ENCODE results near the gene RPS15. TPM values are rescaled to one million over a fixed set of nuclear protein-coding genes. Genes with fewer than 3 reads are reported as not detected.

Gene RPS15
- total and polyA plus RNA-seq, 4 donors, result 296 to 954 (median 414) TPM

GRCh38 chr19:1434040-1434366 is 4.2 kb upstream of the RPS15 start:
- DNase-seq (ENCODE audit: low spot score), result no peak
- Histone ChIP-seq H3K4me1 (ENCODE audit: control insufficient read depth in 4 of 4, insufficient read depth in 4 of 4, low read length in 3 of 4) (peaks cover 0 to 16% (median 7%) of the 10 kb centered on the region in 4 donors), H3K4me3 (ENCODE audit: low read depth in 1 of 3, low read length in 3 of 3) (no peak overlapping the region), H3K27ac (ENCODE audit: low read depth in 1 of 2, low read length in 2 of 2) (no peak overlapping the region), H3K9me3 (ENCODE audit: control insufficient read depth in 4 of 4, low read length in 3 of 4) (no peaks in the 10 kb centered on the region), H3K27me3 (ENCODE audit: control insufficient read depth in 4 of 4, insufficient read depth in 4 of 4, low read length in 3 of 4) (no peaks in the 10 kb centered on the region), H3K36me3 (ENCODE audit: control insufficient read depth in 4 of 4, insufficient read depth in 3 of 4, low read depth in 1 of 4, low read length in 3 of 4) (peaks cover 4 to 38% (median 21%) of the 10 kb centered on the region in 4 donors), H3K9ac (ENCODE audit: low read depth in 1 of 2, low read length in 2 of 2) (no peak overlapping the region)
- WGBS, result 97% methylated on average over 17 of the region's 17 CpGs
- TF ChIP-seq, protein P1, sequence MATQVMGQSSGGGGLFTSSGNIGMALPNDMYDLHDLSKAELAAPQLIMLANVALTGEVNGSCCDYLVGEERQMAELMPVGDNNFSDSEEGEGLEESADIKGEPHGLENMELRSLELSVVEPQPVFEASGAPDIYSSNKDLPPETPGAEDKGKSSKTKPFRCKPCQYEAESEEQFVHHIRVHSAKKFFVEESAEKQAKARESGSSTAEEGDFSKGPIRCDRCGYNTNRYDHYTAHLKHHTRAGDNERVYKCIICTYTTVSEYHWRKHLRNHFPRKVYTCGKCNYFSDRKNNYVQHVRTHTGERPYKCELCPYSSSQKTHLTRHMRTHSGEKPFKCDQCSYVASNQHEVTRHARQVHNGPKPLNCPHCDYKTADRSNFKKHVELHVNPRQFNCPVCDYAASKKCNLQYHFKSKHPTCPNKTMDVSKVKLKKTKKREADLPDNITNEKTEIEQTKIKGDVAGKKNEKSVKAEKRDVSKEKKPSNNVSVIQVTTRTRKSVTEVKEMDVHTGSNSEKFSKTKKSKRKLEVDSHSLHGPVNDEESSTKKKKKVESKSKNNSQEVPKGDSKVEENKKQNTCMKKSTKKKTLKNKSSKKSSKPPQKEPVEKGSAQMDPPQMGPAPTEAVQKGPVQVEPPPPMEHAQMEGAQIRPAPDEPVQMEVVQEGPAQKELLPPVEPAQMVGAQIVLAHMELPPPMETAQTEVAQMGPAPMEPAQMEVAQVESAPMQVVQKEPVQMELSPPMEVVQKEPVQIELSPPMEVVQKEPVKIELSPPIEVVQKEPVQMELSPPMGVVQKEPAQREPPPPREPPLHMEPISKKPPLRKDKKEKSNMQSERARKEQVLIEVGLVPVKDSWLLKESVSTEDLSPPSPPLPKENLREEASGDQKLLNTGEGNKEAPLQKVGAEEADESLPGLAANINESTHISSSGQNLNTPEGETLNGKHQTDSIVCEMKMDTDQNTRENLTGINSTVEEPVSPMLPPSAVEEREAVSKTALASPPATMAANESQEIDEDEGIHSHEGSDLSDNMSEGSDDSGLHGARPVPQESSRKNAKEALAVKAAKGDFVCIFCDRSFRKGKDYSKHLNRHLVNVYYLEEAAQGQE (IDR thresholded peaks at IDR 0.05), result no peak
- TF ChIP-seq FOXA1 (IDR thresholded peaks at IDR 0.05), result no peak
- TF ChIP-seq YY1 (IDR thresholded peaks at IDR 0.05), result no peak
- no peak for TF ChIP-seq RXRA (IDR thresholded peaks at IDR 0.05)
- TF ChIP-seq RAD21 (IDR thresholded peaks at IDR 0.05), result no peak

- peaks cover 5 to 20% (median 10%) of the 10 kb centered on the region in 4 donors for H3K4me1 ChIP-seq (ENCODE audit: control insufficient read depth in 4 of 4, insufficient read depth in 4 of 4, low read length in 3 of 4)
- no peaks in the 10 kb centered on the region for H3K27me3 ChIP-seq (ENCODE audit: control insufficient read depth in 4 of 4, insufficient read depth in 4 of 4, low read length in 3 of 4)
- no peak overlapping the region for H3K27ac ChIP-seq (ENCODE audit: low read depth in 1 of 2, low read length in 2 of 2)
- H3K36me3 ChIP-seq (ENCODE audit: control insufficient read depth in 4 of 4, insufficient read depth in 3 of 4, low read depth in 1 of 4, low read length in 3 of 4), result peaks cover 4 to 35% (median 22%) of the 10 kb centered on the region in 4 donors
- H3K4me3 ChIP-seq (ENCODE audit: low read depth in 1 of 3, low read length in 3 of 3), result no peak overlapping the region
- DNase-seq (ENCODE audit: low spot score), result no peak
- WGBS, result 94% methylated on average over 39 of the region's 39 CpGs
- no peaks in the 10 kb centered on the region for H3K9me3 ChIP-seq (ENCODE audit: control insufficient read depth in 4 of 4, low read length in 3 of 4)
- H3K9ac ChIP-seq (ENCODE audit: low read depth in 1 of 2, low read length in 2 of 2), result no peak overlapping the region
- no peak for TF ChIP-seq EGR1 (IDR thresholded peaks at IDR 0.05; ENCODE audit: low read depth in 2 of 2)
- TF ChIP-seq HNF4A (conservative IDR thresholded peaks at IDR 0.05), result no peak
- no peak for TF ChIP-seq RXRA (IDR thresholded peaks at IDR 0.05)
- no peak for TF ChIP-seq RAD21 (IDR thresholded peaks at IDR 0.05)
- no peak for TF ChIP-seq FOXA1 (IDR thresholded peaks at IDR 0.05)
- no peak for TF ChIP-seq YY1 (IDR thresholded peaks at IDR 0.05)
- TF ChIP-seq ZBTB33 (IDR thresholded peaks at IDR 0.05), result no peak
- no peak for TF ChIP-seq TAF1 (conservative IDR thresholded peaks at IDR 0.05)
- TF ChIP-seq, protein P2, sequence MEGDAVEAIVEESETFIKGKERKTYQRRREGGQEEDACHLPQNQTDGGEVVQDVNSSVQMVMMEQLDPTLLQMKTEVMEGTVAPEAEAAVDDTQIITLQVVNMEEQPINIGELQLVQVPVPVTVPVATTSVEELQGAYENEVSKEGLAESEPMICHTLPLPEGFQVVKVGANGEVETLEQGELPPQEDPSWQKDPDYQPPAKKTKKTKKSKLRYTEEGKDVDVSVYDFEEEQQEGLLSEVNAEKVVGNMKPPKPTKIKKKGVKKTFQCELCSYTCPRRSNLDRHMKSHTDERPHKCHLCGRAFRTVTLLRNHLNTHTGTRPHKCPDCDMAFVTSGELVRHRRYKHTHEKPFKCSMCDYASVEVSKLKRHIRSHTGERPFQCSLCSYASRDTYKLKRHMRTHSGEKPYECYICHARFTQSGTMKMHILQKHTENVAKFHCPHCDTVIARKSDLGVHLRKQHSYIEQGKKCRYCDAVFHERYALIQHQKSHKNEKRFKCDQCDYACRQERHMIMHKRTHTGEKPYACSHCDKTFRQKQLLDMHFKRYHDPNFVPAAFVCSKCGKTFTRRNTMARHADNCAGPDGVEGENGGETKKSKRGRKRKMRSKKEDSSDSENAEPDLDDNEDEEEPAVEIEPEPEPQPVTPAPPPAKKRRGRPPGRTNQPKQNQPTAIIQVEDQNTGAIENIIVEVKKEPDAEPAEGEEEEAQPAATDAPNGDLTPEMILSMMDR (IDR thresholded peaks at IDR 0.05; ENCODE audit: low read depth, low read length, missing input control), result no peak
- TF ChIP-seq HNF4G (IDR thresholded peaks at IDR 0.05), result no peak
- TF ChIP-seq, protein P3, sequence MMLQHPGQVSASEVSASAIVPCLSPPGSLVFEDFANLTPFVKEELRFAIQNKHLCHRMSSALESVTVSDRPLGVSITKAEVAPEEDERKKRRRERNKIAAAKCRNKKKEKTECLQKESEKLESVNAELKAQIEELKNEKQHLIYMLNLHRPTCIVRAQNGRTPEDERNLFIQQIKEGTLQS (IDR thresholded peaks at IDR 0.05), result no peak
- TF ChIP-seq GABPA (IDR thresholded peaks at IDR 0.05 in 1 of 2, conservative IDR thresholded peaks at IDR 0.05 in 1 of 2), result no peak
- no peak for TF ChIP-seq FOXA2 (IDR thresholded peaks at IDR 0.05)
- no peak for TF ChIP-seq SP1 (IDR thresholded peaks at IDR 0.05)
- no peak for TF ChIP-seq NR2F2 (IDR thresholded peaks at IDR 0.05)
- no peak for TF ChIP-seq JUND (IDR thresholded peaks at IDR 0.05)
- TF ChIP-seq, protein P4, sequence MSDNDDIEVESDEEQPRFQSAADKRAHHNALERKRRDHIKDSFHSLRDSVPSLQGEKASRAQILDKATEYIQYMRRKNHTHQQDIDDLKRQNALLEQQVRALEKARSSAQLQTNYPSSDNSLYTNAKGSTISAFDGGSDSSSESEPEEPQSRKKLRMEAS (IDR thresholded peaks at IDR 0.05), result no peak
- TF ChIP-seq, protein P1 (IDR thresholded peaks at IDR 0.05), result no peak
These were observed 3.6 kb upstream of the RPS15 start for GRCh38 chr19:1434577-1435060.
